Measurements from ENCODE around the gene SLIT3.

The SLIT3 gene

GRCh38 chr5:168899673-168900072 lies 401.3 kb downstream of the SLIT3 start:
- peaks cover 5% of the 10 kb centered on the region for H3K4me1 ChIP-seq (ENCODE audit: insufficient read depth, low read length)
- H3K4me3 ChIP-seq (ENCODE audit: low read depth in 1 of 2, low read length in 2 of 2): no peak overlapping the region
- H3K4me2 ChIP-seq (ENCODE audit: insufficient read depth, low read length): no peak overlapping the region
- peak; percentile 50; the same call in 1 of the 3 replicates for ATAC-seq (ENCODE audit: insufficient read depth, low read depth)
- H3K79me2 ChIP-seq (ENCODE audit: insufficient read depth, low read length): no peaks in the 10 kb centered on the region
- no peak for DNase-seq
- no peaks in the 10 kb centered on the region for H4K20me1 ChIP-seq (ENCODE audit: insufficient read depth, low read length)
- no peak overlapping the region for H2AFZ ChIP-seq (ENCODE audit: low read depth, low read length)
- no peaks in the 10 kb centered on the region for H3K9me3 ChIP-seq (ENCODE audit: insufficient read depth, low read length, severe bottlenecking)
- H3K9ac ChIP-seq (ENCODE audit: low read depth, low read length): no peak overlapping the region
- H3K36me3 ChIP-seq (ENCODE audit: insufficient read depth, low read length): no peaks in the 10 kb centered on the region
- no peak overlapping the region for H3K27ac ChIP-seq (ENCODE audit: low read length)
- no peak for TF ChIP-seq EZH2 (IDR thresholded peaks at IDR 0.05; ENCODE audit: borderline replicate concordance, low read depth, low read length, severe bottlenecking)
- no peak for TF ChIP-seq CTCF (IDR thresholded peaks at IDR 0.05; ENCODE audit: borderline replicate concordance, extremely low read depth, low read length, poor library complexity, severe bottlenecking)
- no peaks in the 10 kb centered on the region for H3K27me3 ChIP-seq (ENCODE audit: insufficient read depth, low read length, poor library complexity)

GRCh38 chr5:168899264-168899663 lies 401.7 kb downstream of the SLIT3 start:
- no peaks in the 10 kb centered on the region for H3K9me3 ChIP-seq (ENCODE audit: insufficient read depth, low read length, severe bottlenecking)
- TF ChIP-seq CTCF (IDR thresholded peaks at IDR 0.05; ENCODE audit: borderline replicate concordance, extremely low read depth, low read length, poor library complexity, severe bottlenecking) (no peak), EZH2 (IDR thresholded peaks at IDR 0.05; ENCODE audit: borderline replicate concordance, low read depth, low read length, severe bottlenecking) (no peak)
- no peak overlapping the region for H3K4me2 ChIP-seq (ENCODE audit: insufficient read depth, low read length)
- peaks cover 5% of the 10 kb centered on the region for H3K4me1 ChIP-seq (ENCODE audit: insufficient read depth, low read length)
- H3K36me3 ChIP-seq (ENCODE audit: insufficient read depth, low read length): no peaks in the 10 kb centered on the region
- ATAC-seq (ENCODE audit: insufficient read depth, low read depth): no peak
- no peak overlapping the region for H2AFZ ChIP-seq (ENCODE audit: low read depth, low read length)
- DNase-seq: no peak
- no peak overlapping the region for H3K4me3 ChIP-seq (ENCODE audit: low read depth in 1 of 2, low read length in 2 of 2)
- H3K9ac ChIP-seq (ENCODE audit: low read depth, low read length): no peak overlapping the region
- no peaks in the 10 kb centered on the region for H3K79me2 ChIP-seq (ENCODE audit: insufficient read depth, low read length)
- no peak overlapping the region for H3K27ac ChIP-seq (ENCODE audit: low read length)
- H4K20me1 ChIP-seq (ENCODE audit: insufficient read depth, low read length): no peaks in the 10 kb centered on the region
- no peaks in the 10 kb centered on the region for H3K27me3 ChIP-seq (ENCODE audit: insufficient read depth, low read length, poor library complexity)

- Histone ChIP-seq H3K36me3 (ENCODE audit: insufficient read depth, low read length) (no peaks in the 10 kb centered on the region), H3K9me3 (ENCODE audit: insufficient read depth, low read length, severe bottlenecking) (no peaks in the 10 kb centered on the region), H3K27ac (ENCODE audit: low read length) (no peak overlapping the region), H3K9ac (ENCODE audit: low read depth, low read length) (no peak overlapping the region), H3K27me3 (ENCODE audit: insufficient read depth, low read length, poor library complexity) (no peaks in the 10 kb centered on the region), H3K4me1 (ENCODE audit: insufficient read depth, low read length) (peaks cover 5% of the 10 kb centered on the region), H3K79me2 (ENCODE audit: insufficient read depth, low read length) (no peaks in the 10 kb centered on the region), H3K4me3 (ENCODE audit: low read depth in 1 of 2, low read length in 2 of 2) (no peak overlapping the region), H4K20me1 (ENCODE audit: insufficient read depth, low read length) (no peaks in the 10 kb centered on the region), H3K4me2 (ENCODE audit: insufficient read depth, low read length) (no peak overlapping the region), H2AFZ (ENCODE audit: low read depth, low read length) (no peak overlapping the region)
- DNase-seq (no peak), ATAC-seq (ENCODE audit: insufficient read depth, low read depth) (no peak)
- TF ChIP-seq CTCF (IDR thresholded peaks at IDR 0.05; ENCODE audit: borderline replicate concordance, extremely low read depth, low read length, poor library complexity, severe bottlenecking) (no peak), EZH2 (IDR thresholded peaks at IDR 0.05; ENCODE audit: borderline replicate concordance, low read depth, low read length, severe bottlenecking) (no peak)
These were observed 402.6 kb downstream of the SLIT3 start for GRCh38 chr5:168898247-168898911.

Measured in DND-41 (cell line).